BLaER1 treated with 17β-estradiol and CSF1 and Interleukin-3, amounts not matched to agents 10 nM and 100 nM (cell line): Measurements from ENCODE around the gene HOATZ.

Experiments
- H3K27ac ChIP-seq, 11 experiments: shearing (Covaris generic); formaldehyde crosslinking; 2 replicates each; pipeline ENCODE4 v1.8.1; 2022
- H3K27me3 ChIP-seq, 11 experiments: shearing (Covaris generic); formaldehyde crosslinking; 2 replicates each; pipeline ENCODE4 v1.8.1; 2022
- H3K36me3 ChIP-seq, 11 experiments: shearing (Covaris generic); formaldehyde crosslinking; 2 replicates each; pipeline ENCODE4 v1.8.1; 2022
- H3K4me1 ChIP-seq, 10 experiments: shearing (Covaris generic); formaldehyde crosslinking; 2 replicates each; pipeline ENCODE4 v1.8.1; 2022
- H3K4me2 ChIP-seq, 11 experiments: shearing (Covaris generic); formaldehyde crosslinking; 2 replicates each; pipeline ENCODE4 v1.8.1; 2022
- H3K4me3 ChIP-seq, 10 experiments: shearing (Covaris generic); formaldehyde crosslinking; 2 replicates each; pipeline ENCODE4 v1.8.1; 2022
- H3K9ac ChIP-seq, 11 experiments: shearing (Covaris generic); formaldehyde crosslinking; 2 replicates each; pipeline ENCODE4 v1.8.1; 2022
- H3K9me3 ChIP-seq, 11 experiments: shearing (Covaris generic); formaldehyde crosslinking; replicated peaks in 1 of 11; 2 replicates each; pipeline ENCODE4 v1.8.1; 2022
- H4K20me1 ChIP-seq, 11 experiments: shearing (Covaris generic); formaldehyde crosslinking; 2 replicates each; pipeline ENCODE4 v1.8.1; 2022
- Cebpa-rat ChIP-seq, 11 experiments: shearing (Covaris generic); IDR thresholded peaks; 2 replicates each; pipeline ENCODE4 v1.8.1; 2022

HOATZ gene

GRCh38 chr11:111539426-111540113, 25.0 kb downstream of the HOATZ start:
- Histone ChIP-seq H3K36me3 (no peaks in the 10 kb centered on the region), H4K20me1 (no peaks in the 10 kb centered on the region), H3K4me2 (no peak overlapping the region), H3K9ac (no peak overlapping the region), H3K9me3 (peaks cover 6 to 30% (median 18%) of the 10 kb centered on the region in 11 experiments; a peak in 18 of 22 replicates), H3K27ac (no peak overlapping the region), H3K27me3 (peaks cover 39 to 59% (median 51%) of the 10 kb centered on the region in 11 experiments), H3K4me3 (no peak overlapping the region), H3K4me1 (peaks cover 6 to 30% (median 22%) of the 10 kb centered on the region in 10 experiments; a peak in 19 of 20 replicates)
- no peak for TF ChIP-seq Cebpa-rat (IDR thresholded peaks at IDR 0.05)

GRCh38 chr11:111540114-111540936, 25.7 kb downstream of the HOATZ start, which contains the start of gene LAYN:
TSS of gene LAYN (plus strand) at chr11:111540720. CDS start at chr11:111540844, 124 bp downstream.
- Histone ChIP-seq H3K27ac (no peak within 1 kb of the TSS), H3K4me2 (peak within 1 kb of the TSS; percentile 24 to 77 (median 55); a peak in 21 of 22 replicates), H3K4me3 (peak within 1 kb of the TSS; percentile 4 to 58 (median 32); a peak in 16 of 20 replicates), H3K9ac (no peak within 1 kb of the TSS), H3K36me3 (no peaks in the 10 kb centered on the region), H3K27me3 (peaks cover 39 to 59% (median 51%) of the 10 kb centered on the region in 11 experiments), H4K20me1 (no peaks in the 10 kb centered on the region), H3K9me3 (peaks cover 6 to 30% (median 18%) of the 10 kb centered on the region in 11 experiments; a peak in 18 of 22 replicates), H3K4me1 (peaks cover 6 to 30% (median 22%) of the 10 kb centered on the region in 10 experiments; a peak in 19 of 20 replicates)
- no peak for TF ChIP-seq Cebpa-rat (IDR thresholded peaks at IDR 0.05)

GRCh38 chr11:111540937-111541253, 26.3 kb downstream of the HOATZ start:
- Histone ChIP-seq H3K4me2 (peak overlapping the region; percentile 24 to 77 (median 55); a peak in 21 of 22 replicates), H3K27ac (no peak overlapping the region), H4K20me1 (no peaks in the 10 kb centered on the region), H3K9me3 (peaks cover 6 to 30% (median 18%) of the 10 kb centered on the region in 11 experiments; a peak in 18 of 22 replicates), H3K36me3 (no peaks in the 10 kb centered on the region), H3K9ac (no peak overlapping the region), H3K4me3 (peak overlapping the region; percentile 4 to 58 (median 32); a peak in 15 of 20 replicates), H3K4me1 (peaks cover 6 to 30% (median 22%) of the 10 kb centered on the region in 10 experiments; a peak in 19 of 20 replicates), H3K27me3 (peaks cover 39 to 59% (median 51%) of the 10 kb centered on the region in 11 experiments)
- TF ChIP-seq Cebpa-rat (IDR thresholded peaks at IDR 0.05), result no peak

GRCh38 chr11:111541254-111542061, 26.9 kb downstream of the HOATZ start:
- Histone ChIP-seq H3K27ac (no peak overlapping the region), H3K27me3 (peaks cover 39 to 59% (median 51%) of the 10 kb centered on the region in 11 experiments), H3K4me2 (peak overlapping the region; percentile 24 to 77 (median 55); a peak in 21 of 22 replicates), H3K36me3 (no peaks in the 10 kb centered on the region), H3K9ac (no peak overlapping the region), H3K4me1 (peaks cover 6 to 30% (median 22%) of the 10 kb centered on the region in 10 experiments; a peak in 19 of 20 replicates), H3K9me3 (peaks cover 6 to 30% (median 18%) of the 10 kb centered on the region in 11 experiments; a peak in 18 of 22 replicates), H3K4me3 (peak overlapping the region in 8 of 10 experiments; percentile 23 to 58 (median 32); a peak in 12 of 20 replicates), H4K20me1 (no peaks in the 10 kb centered on the region)
- TF ChIP-seq Cebpa-rat (IDR thresholded peaks at IDR 0.05), result no peak

- Histone ChIP-seq H3K4me1 (peaks cover 6 to 30% (median 22%) of the 10 kb centered on the region in 10 experiments; a peak in 19 of 20 replicates), H3K4me2 (peak overlapping the region in 9 of 11 experiments; percentile 14 to 77 (median 53); a peak in 15 of 22 replicates), H3K4me3 (no peak overlapping the region), H3K36me3 (no peaks in the 10 kb centered on the region), H4K20me1 (no peaks in the 10 kb centered on the region), H3K9ac (no peak overlapping the region), H3K9me3 (peaks cover 6 to 30% (median 18%) of the 10 kb centered on the region in 11 experiments; a peak in 18 of 22 replicates), H3K27me3 (peaks cover 39 to 59% (median 51%) of the 10 kb centered on the region in 11 experiments), H3K27ac (no peak overlapping the region)
- no peak for TF ChIP-seq Cebpa-rat (IDR thresholded peaks at IDR 0.05)
Observed at GRCh38 chr11:111542606-111543275, 28.2 kb downstream of the HOATZ start.

GRCh38 chr11:111548525-111548924, 33.9 kb downstream of the HOATZ start:
- 0 out of 22 replicates have a peak, but pooled peaks cover 0 to 5% (median 0%) of the 10 kb centered on the region in 11 experiments for H3K27me3 ChIP-seq
- H3K36me3 ChIP-seq, result no peaks in the 10 kb centered on the region
- no peak overlapping the region for H3K9ac ChIP-seq
- H3K9me3 ChIP-seq, result no peaks in the 10 kb centered on the region
- no peak overlapping the region for H3K27ac ChIP-seq
- no peak overlapping the region for H3K4me2 ChIP-seq
- no peaks in the 10 kb centered on the region; a peak in 1 of 20 replicates for H3K4me1 ChIP-seq
- H4K20me1 ChIP-seq, result no peaks in the 10 kb centered on the region
- no peak for TF ChIP-seq Cebpa-rat (IDR thresholded peaks at IDR 0.05)
- H3K4me3 ChIP-seq, result no peak overlapping the region

- no peak for TF ChIP-seq Cebpa-rat (IDR thresholded peaks at IDR 0.05)
Observed at GRCh38 chr11:111549196-111549868, 34.8 kb downstream of the HOATZ start.

More at GRCh38 chr11:111549196-111549868, 34.8 kb downstream of the HOATZ start:
- H3K27me3 ChIP-seq, result no peaks in the 10 kb centered on the region
- no peak overlapping the region for H3K4me2 ChIP-seq
- H3K27ac ChIP-seq, result no peak overlapping the region
- no peaks in the 10 kb centered on the region for H3K36me3 ChIP-seq
- H3K4me1 ChIP-seq, result no peaks in the 10 kb centered on the region; a peak in 1 of 20 replicates
- H3K4me3 ChIP-seq, result no peak overlapping the region
- H3K9ac ChIP-seq, result no peak overlapping the region
- H3K9me3 ChIP-seq, result no peaks in the 10 kb centered on the region
- no peaks in the 10 kb centered on the region for H4K20me1 ChIP-seq
